NK-92 treated with Interleukin-12 subunit alpha and Interleukin-12 subunit beta, amount 100 ng/mL, for 24 hours (cell line): Measurements from ENCODE around the gene ANO2.
A peak's percentile ranks its signal among the peaks of the same experiment; 100 is the strongest.

Experiments used
- DNase-seq: peaks from one replicate; lab custom pipeline; 2025; lab: John Stamatoyannopoulos, UW

ANO2 gene

GRCh38 chr12:5777451-5777850 is 167.6 kb downstream of the ANO2 start:
- DNase-seq = no peak

DNA sequence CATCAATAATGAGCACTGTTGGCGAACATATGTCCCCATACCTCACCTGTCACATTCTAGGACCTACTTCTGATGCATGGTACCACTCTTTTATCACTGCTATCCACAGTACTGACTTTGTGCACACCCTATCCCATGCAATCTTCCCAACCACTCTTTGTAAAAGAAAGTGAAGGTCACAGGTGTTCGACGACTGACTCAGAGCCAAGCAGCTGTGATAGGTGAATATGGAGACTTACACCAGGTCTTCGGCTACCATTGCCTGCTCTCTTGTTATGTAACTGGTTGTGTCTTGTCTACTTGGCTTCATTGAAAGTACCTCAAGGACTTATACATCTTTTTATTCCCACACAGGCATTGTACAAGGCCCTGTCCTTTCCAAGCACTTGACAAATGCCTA is 169.0 kb downstream of the ANO2 start:
- DNase-seq = no peak

DNA sequence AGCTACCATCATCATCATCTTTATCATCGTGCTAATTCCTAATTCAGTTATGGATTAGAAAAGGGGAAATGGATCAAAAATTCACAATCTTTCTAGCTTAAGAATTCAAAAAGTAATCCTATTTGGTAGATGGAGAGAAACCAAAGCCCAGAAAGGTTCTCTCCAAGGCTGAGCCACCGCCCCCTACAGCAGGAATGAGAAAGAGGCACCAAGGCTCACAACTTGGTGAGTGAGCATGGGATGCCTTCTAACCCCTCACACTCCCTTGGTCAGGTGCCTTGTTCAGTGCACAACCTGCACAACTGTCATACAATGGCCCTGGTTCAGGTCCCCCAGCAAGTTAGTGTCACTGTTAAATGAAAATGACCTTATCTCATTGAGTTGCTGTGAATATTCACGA is 171.5 kb downstream of the ANO2 start:
- no peak for DNase-seq

- no peak for DNase-seq
Measured at GRCh38 chr12:5771756-5772155, 173.3 kb downstream of the ANO2 start.

DNA sequence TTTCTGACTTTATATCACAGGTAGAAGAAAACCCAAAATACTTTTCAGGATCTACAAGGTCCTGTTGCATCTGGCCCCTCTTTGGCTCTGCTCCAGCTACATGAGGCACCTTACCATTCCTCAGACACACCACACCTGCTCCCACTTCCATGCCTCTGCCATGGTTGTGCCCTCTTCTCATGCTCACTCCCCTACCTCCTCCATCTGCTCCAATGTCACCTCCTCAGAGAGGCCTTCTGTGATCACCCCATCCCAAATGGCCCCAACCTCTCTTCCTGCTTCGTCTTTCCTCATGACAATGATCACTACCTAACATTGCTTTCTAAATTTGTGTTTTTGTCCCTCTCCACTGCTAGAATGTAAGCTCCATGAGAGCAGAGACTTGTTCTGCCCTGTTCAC is 174.3 kb downstream of the ANO2 start:
- no peak for DNase-seq

GRCh38 chr12:5768581-5769196 is 176.4 kb downstream of the ANO2 start:
- no peak for DNase-seq

GRCh38 chr12:5768171-5768570 is 176.9 kb downstream of the ANO2 start:
- DNase-seq = no peak

DNA sequence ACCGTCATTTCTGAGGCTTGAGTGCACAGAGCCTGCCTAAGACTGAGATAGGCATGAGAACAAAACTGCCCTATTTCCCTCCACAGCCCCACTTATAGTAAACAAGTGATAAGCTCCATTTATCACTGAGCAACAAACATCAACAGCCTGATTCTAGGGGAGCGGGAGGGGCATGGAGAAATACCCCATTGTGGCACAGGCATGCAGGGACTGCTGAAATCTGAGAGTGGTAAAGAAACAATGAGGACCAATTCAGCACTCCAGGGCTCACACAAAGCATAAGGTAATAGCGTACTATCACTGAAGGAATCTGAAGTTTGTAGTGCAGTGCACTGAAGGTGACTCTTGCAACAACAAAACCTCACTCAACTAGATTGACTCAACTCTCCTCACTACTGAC is 186.7 kb downstream of the ANO2 start:
- DNase-seq = no peak

DNA sequence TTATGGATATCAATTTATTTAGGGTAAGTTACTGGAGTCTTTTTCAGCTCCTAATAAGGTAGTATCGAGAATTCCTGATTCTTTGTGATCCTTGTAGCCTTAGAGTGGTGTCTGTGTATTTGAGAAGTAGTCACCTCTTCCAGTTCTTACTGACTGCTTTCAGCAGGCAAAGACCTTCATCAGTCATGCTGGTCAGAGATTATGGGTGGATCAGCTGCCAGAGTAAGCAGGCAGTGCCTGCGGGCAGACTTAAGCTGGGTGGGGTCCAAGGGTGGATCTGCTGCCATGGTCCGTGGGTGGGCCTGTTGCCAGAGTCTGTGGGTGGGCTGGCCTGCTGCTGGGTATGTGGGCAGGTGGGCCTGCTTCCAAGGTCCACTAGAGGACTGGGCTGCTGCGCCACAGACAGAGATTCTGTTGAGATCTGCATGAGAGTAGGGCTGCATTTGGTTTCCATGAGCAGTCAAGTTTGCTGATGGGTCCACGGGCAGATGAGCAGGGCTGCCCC is 188.7 kb downstream of the ANO2 start:
- no peak for DNase-seq

- DNase-seq = no peak
Measured at GRCh38 chr12:5748027-5748426, 197.0 kb downstream of the ANO2 start.

DNA sequence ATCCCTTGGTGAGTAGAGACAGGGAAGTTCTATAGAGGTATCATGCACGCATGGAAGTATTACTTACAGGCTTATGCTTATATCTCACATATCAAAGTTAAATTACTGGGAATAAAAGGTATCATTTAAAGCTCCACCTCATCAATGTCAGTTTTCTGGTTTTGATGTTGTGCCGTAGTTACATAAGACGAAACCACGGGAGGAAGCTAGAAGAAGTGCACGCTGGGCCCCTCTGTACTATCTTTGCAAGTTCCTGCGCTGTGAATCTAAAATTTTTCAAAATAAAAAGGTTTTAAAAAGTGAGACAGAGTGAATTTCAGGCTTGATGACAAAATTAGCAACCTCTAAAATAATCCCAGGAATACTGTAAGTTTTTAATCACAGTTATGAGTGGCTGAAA is 198.1 kb downstream of the ANO2 start:
- DNase-seq = no peak

DNA sequence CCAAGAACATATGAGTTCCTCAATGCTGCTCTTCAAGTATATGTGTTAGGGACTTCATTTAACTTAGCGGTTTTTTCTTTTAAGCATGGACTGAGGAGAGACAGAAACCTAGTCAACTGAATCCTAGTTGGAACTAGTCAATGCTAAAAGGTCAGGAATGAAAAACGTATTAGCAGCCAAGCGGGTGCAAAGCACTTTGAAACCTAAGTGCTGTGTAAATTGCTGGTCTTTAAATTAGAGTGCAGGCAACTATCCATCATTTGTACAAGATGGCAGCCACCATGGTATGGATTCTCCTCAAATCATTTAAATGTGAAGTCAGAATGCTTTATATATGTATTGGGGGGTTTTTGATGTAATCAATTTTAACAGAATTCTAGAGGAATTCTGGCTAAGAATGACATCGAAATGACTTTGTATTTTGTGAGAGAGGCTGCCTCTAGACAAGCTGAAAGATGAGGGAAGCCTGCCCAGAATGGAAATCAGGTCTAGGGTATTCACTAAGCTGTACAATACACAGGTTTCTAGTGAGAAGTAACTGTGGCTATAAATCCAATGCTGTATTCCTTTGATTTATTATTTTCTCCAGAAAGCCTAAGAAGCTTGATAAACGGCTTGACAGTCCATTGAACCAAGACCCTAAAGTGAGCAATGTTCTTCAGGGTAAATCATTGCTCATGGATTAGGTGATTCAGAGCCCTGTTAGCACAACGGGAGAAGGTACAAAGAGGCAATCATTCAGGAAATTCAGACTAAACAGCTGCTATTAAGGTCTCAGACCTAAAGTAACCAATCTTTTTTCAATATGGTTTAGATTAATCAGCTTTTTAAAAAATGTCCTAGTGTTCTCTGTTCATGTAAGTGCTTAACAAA is 198.8 kb downstream of the ANO2 start:
- DNase-seq = no peak

DNA sequence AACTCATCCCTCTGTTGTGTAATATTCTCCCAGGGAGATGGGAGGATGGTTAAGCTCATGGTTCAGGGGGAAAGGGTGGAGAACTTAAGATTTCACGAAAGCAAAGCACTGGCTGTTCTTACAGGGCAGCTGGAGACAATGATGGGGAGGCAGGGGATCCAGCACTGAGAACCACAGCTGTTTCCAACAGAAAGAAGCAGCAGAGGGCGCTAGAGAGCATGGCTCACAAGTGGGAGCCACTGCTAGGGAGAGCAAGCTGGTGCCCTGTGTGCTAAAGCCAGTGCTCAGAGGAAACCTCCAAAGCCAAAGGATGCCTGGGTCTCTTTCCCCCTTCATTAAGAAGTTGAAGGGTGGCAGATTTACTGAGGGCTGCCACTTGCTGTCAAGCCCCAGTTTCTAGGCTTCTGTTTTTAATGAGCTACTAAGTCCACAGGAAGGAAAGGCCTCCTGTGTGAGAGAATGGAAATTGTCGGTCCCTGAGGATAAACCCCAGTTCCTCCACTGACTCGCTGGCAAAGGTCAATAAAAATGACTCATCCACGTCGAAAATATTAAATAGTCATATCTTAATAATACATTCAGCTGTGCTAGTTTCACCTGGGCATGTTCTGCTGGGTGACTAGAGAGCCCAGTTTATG is 199.7 kb downstream of the ANO2 start:
- peak; percentile 0 for DNase-seq

GRCh38 chr12:5742258-5742657 is 202.8 kb downstream of the ANO2 start:
- DNase-seq = no peak

DNA sequence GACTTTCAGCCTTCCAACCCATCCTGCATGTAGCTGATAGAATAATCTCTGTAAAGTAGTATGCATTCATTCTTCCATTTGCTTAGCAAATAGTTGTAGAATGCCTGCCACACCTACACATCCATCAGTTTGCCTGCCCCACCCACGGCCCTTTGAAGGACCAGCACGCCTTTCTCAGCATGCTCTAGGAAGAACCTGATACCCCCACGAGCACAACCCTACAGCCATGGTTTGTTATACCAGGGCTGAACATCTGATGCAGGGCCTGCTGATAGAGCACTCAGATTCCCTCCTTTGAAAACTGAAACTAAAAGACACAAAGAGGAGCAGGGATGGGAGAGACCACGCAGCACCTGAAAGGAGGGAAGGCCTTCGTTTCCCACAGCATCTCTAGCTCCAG is 205.1 kb downstream of the ANO2 start:
- no peak for DNase-seq

- no peak for DNase-seq
Measured at GRCh38 chr12:5737778-5738177, 207.3 kb downstream of the ANO2 start.

DNA sequence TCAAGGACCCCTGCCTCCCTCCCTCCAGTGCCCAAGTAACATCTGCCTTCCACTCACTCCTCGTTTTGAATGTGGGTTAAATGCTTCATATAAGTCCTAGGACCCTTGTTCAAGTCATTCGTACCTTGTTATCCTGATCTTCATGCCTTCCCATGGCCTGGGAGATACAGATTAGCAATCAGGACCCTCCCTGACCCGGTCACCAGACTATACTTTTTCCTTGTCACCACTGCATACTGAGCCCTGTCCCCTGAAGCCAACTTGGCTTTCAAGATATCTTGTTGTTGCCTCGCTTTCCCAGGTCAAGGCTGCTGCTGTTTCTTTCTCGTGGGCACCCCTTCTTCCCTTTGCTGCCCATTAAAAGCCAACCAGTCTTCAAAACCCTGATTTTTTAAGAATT is 208.5 kb downstream of the ANO2 start:
- no peak for DNase-seq

- no peak for DNase-seq
Measured at GRCh38 chr12:5736016-5736415, 209.0 kb downstream of the ANO2 start.

GRCh38 chr12:5733916-5734315 is 211.1 kb downstream of the ANO2 start:
- DNase-seq = no peak

- DNase-seq = no peak
Measured at GRCh38 chr12:5733136-5733755, 211.8 kb downstream of the ANO2 start.

GRCh38 chr12:5730962-5731361 is 214.1 kb downstream of the ANO2 start:
- no peak for DNase-seq

DNA sequence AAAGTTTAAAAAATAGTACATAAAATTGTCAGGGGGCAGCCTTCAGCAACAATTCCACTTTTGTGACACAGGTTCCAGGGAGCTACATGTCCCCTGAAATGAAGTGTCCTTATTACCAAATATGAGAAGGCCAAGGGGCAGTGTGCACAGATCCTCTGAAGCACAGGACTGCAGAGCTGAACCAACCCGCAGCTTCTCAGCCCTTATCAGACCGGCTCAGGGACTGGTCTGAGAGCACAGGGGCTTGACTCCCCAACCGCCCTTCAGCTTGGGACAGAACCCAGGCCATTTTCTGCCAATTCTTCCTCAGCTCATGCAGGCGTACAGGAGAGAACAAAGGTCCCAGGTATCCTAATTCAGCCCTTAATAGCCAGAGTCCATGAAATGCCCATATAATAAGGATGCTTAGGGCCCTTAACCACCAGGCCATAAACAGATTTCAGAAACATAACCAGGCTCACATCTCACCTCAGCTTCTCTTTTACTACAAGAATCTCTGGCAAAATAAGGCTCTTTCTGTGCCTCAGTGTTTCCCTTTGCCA is 221.3 kb downstream of the ANO2 start:
- no peak for DNase-seq
